GM19238 (cell line): ENCODE data around the gene CIB4.
A peak's percentile ranks its signal among the peaks of the same experiment; 100 is the strongest.

ENCODE experiments used
- DNase-seq: peaks from one replicate; pipeline ENCODE4 v3.0.0; 2011; ENCODE audit warnings: low spot score; ENCODE audit not compliant: insufficient read length

Gene CIB4

DNA sequence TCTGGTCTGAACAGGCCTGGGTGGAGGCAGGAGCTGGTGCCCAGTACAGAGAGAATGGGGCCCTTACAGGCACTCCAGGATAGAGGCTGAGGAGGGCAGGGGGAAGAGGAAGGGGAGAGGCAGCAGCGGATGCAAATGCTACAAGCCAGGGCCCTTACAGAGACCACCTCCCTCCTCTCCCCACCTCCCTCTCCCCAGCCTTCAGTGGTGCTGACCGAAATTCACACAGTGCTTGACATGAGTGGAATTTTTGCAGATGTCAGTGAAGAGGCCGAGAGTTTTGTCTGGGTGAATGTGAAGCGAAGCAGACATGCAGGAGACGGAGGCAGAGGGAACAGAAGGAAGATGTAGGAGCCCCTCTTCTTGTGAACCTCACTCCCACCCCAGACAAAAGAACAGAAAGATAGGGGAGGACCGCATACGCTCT lies 31.9 kb downstream of the CIB4 start:
- no peak for DNase-seq

- DNase-seq, result no peak
These were observed 32.6 kb downstream of the CIB4 start for GRCh38 chr2:26608557-26608956.

- DNase-seq, result no peak
These were observed 33.5 kb downstream of the CIB4 start for GRCh38 chr2:26607698-26608097.

DNA sequence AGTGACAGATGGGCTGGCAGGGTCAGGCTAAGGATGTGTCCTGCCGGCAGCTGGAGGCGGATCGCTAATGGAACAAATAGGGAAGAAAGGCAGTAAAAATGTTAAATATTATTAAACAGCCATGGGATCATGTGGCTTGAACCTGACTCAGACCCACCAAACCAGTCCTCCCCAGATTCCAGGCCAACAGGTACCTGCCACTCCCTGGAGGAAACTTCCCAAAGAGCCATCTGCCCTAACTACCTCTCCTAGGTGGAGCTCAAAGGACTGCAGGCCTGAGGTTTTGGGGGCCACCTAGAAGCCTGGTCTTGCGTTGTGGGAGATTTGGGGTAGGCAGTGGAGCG lies 34.3 kb downstream of the CIB4 start:
- no peak for DNase-seq

GRCh38 chr2:26605999-26606846 lies 34.9 kb downstream of the CIB4 start:
- no peak for DNase-seq

GRCh38 chr2:26605195-26605998 lies 35.8 kb downstream of the CIB4 start:
- peak; percentile 28 for DNase-seq

DNA sequence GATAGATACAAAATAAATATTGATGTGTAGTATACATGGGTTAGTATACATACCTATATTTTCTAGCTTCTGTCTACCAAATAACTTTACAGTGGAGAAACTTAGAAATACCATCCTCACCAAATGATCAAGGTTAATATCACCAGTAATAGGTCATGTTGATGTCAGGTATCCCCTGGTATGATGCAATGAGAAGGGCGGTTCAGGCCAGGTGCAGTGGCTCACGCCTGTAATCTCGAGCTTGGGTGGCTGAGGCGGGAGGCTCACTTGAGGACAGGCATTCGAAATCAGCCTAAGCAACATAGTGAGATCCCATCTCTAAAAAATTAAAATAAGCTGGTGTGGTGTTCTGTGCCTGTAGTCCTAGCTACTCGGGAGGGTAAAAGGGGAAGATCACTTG lies 38.6 kb downstream of the CIB4 start:
- DNase-seq, result no peak

DNA sequence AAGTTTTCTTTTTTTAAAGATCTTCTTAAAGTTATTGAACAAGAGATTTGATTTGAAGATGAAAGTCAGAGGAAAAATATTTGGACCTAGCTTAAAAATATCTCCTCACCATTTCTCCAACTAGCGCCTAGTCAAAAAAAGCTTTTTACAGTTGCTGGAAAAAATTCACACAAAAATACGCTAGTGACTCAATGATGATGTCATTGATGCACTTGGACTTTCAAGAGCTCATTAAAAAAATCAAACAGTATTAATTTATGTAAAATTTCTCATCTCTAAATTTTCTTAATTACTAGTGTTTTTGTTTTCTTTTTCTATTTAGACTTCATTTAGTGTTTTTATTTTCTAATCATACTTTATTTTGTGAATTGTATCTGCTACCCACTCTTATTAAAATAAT lies 41.8 kb downstream of the CIB4 start:
- DNase-seq, result no peak

DNA sequence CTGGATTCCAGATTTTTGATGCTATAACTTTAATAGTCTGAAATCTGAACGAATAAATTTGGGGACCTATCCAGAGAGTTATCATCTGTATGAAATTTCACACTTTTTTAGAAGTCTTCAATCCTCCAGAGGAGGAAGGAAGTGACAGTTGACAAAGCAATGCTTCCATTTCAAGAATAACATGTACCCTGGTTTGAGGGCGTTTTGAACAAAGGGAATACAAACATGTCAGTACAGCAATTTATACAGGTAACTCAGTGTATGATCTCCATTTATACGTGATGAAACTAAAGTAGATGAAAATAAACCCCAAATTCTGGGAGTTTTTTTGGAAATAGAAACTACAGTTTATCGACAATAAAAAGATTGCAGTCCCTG lies 42.2 kb downstream of the CIB4 start:
- no peak for DNase-seq

DNA sequence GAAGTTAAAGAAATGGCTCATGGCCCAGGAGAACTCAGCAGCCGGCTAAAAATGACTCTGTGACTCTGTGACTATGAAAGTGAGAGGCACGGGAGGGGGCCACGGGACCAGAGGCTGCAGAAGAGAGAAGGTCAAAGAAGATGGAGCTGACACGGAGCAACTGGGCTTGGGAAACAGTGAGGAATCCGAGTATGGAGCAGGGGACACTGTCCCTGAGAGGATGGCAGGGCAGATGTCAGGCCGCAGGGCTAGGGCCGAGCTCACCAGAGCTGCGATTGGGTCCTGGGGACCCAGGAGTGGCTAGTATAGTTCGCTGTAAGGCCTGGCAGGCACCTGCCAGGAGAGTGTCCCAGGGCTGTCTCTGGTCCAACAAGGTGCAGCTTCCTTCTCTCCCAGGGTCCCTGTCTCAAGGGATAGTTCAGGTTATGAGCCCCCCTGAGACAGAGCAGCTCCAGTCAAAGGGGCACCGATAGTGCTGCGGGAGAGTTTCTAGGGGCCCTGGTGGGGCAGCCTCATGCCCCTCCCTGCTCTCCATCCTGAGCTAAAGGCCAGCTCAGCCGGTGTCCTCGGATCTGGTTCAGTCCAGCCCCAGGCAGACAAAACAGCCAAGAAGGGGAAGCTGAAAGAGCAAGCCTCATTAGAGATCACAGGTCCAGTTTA lies 42.7 kb downstream of the CIB4 start:
- no peak for DNase-seq

GRCh38 chr2:26597197-26597596 lies 44.0 kb downstream of the CIB4 start:
- no peak for DNase-seq

DNA sequence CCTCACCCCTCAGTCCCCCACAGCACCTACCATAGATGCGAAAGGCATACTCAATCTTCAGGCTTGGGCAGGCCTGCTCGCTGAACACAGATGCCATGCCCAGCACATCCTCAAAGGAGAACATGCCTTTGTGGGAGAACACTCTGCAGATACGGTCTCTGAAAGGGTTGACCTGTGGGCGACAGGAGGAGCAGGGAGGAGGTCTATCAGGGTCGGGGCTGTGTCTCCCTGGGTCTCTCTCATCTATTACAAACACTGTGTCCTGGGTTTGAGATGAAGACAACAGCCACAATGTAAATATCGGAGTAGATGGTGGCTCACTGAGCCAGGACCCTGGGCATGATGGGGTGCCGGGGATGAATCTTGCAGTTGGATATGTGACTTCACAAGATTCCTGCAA lies 46.0 kb downstream of the CIB4 start:
- DNase-seq, result no peak

GRCh38 chr2:26591619-26592505 lies 49.3 kb downstream of the CIB4 start:
- DNase-seq, result no peak

DNA sequence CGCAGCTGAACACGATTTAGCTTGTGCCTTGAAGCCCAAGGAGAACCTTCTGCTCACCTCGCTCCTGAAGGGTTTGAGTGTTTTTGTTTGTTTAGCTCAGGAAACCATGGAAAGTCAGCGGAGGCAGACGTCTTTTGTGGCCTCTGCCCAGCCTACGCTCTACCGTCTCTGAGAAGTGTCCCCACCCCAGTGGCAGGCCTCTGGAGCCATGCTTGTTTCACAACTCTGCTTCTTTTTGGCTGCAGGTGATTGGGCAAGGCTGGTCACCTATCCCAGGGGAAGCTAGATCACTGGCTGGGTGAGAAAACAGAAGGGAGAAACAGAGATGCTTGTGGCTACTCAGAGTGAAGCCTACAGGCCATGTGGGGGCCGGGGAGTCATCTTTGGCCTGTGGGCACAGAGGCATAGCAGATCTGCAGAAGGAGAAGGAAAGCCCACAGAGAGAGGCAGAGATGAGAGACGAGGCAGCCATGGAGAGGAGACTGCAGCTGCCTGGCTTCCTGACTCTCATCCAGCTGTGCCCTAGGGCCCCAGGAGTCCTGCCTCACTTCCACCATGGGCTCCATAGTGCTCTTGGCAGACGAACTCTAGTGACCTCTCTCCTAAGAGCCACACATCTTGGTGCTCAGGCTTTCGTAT lies 50.1 kb downstream of the CIB4 start:
- DNase-seq, result no peak

- no peak for DNase-seq
These were observed 50.7 kb downstream of the CIB4 start for GRCh38 chr2:26590508-26590907.

DNA sequence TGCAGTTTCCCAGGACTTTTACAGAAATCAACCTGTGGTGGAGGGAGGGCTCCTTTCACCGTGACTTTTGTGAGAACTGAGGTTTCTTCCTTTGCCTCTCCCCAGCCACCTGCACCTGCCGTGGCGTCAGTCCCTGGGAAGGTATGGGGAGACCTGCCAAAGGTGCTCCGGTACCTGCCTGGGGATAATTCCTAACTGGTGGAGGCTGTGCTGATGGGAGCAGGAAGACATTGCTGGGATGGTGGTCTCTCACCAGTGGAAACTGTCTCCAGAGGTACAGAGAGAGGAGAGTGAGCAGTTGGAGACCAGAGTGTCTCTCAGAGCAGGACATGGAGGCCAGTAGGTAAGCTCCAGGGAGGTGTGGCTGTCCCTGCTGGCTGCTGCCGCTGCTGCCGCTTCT lies 52.6 kb downstream of the CIB4 start:
- DNase-seq, result no peak

- DNase-seq, result no peak
These were observed 53.2 kb downstream of the CIB4 start for GRCh38 chr2:26587994-26588393.

DNA sequence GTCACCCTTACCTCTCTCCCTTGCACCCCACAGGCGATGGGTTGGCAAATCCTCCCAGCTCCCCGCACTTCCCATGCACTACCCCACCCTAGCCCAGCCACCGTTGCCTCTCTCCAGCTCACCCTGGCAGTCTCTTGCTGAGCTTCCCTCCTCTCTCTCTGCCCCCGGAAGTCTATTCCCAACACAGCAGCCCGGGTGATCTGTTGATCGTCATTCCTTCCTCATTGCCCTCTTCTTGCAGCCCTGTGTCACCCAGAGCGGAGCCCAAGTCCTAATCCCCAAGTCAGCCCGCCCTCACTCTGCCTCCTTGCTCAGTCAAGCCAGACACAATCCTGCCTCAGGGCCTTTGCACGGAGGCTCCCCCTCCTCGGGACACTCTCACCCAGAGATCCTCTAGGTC lies 55.2 kb downstream of the CIB4 start:
- no peak for DNase-seq

GRCh38 chr2:26585100-26585499 lies 56.1 kb downstream of the CIB4 start:
- DNase-seq, result no peak

DNA sequence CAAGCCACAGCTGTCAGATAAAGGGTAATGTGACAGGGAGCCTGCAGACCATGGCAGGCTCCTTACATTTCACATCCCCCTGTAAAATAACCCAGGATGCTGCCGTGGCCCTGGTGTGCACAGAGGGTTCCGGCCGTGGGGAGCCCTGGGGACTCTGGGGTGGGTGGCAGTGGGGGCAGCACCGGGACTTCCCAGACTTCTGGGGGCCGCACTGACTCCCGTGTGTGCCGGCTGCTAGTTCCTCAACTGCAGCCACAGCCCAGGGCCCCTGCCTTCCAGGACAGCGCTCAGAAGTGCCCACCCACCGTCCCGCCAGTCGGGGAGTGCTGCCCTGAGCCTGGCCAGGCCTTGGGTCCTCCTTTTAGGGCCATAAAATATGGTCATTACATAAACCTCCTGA lies 56.5 kb downstream of the CIB4 start:
- DNase-seq, result no peak

GRCh38 chr2:26584191-26584590 lies 57.0 kb downstream of the CIB4 start:
- DNase-seq, result no peak
